Ishikawa (cell line): ENCODE measurements around the gene WDR45.

Experiments used
- CEBPB ChIP-seq: IDR thresholded peaks from 2 replicates; pipeline ENCODE4 v1.6.1; 2012
- EGR1 ChIP-seq: IDR thresholded peaks from 2 replicates; pipeline ENCODE4 v1.6.1; 2012
- EP300 ChIP-seq: IDR thresholded peaks from 2 replicates; pipeline ENCODE4 v1.6.1; 2012; ENCODE audit warnings: borderline replicate concordance
- FOXM1 ChIP-seq: IDR thresholded peaks from 2 replicates; pipeline ENCODE4 v1.6.1; 2012; ENCODE audit warnings: low read depth, borderline replicate concordance
- MAX ChIP-seq: IDR thresholded peaks from 2 replicates; pipeline ENCODE4 v1.6.1; 2012
- NFIC ChIP-seq: IDR thresholded peaks from 2 replicates; pipeline ENCODE4 v1.6.1; 2012
- RAD21 ChIP-seq: IDR thresholded peaks from 2 replicates; pipeline ENCODE4 v1.6.1; 2012; ENCODE audit warnings: low read depth
- TAF1 ChIP-seq: IDR thresholded peaks from 2 replicates; pipeline ENCODE4 v1.6.1; 2012; ENCODE audit warnings: low read depth, mild to moderate bottlenecking
- TCF12 ChIP-seq: IDR thresholded peaks from 2 replicates; pipeline ENCODE4 v1.6.1; 2012; ENCODE audit warnings: low read depth
- TEAD4 ChIP-seq: IDR thresholded peaks from 2 replicates; pipeline ENCODE4 v1.6.1; 2012
- YY1 ChIP-seq: IDR thresholded peaks from 2 replicates; pipeline ENCODE4 v1.6.1; 2012; ENCODE audit warnings: low read depth
- ZBTB7A ChIP-seq: IDR thresholded peaks from 2 replicates; pipeline ENCODE4 v1.6.1; 2012; ENCODE audit warnings: low read depth
- TF ChIP-seq, protein P1 (sequence below): IDR thresholded peaks from 2 replicates; pipeline ENCODE4 v1.6.1; 2012; ENCODE audit warnings: low read depth, mild to moderate bottlenecking
- TF ChIP-seq, protein P2 (sequence below): IDR thresholded peaks from 2 replicates; pipeline ENCODE4 v1.6.1; 2012

DNA sequence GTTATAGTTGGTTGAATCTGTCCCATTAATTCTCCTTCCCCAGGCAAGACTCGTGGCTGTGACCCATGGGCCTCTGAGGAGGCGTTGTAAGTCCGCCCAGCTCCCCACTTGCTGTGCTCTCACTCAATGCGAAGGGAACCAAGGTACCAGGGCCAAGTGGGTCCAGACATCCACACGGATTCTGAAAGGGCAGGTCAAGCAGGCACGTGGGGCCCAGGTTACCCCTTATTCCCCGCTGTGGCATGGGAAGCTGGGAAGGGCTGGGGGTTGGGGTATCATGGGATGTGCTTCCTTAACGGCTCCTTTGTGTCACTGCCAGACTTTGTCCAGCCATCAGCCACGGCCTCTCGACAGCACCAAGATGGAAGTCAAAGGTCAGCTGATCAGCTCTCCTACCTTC lies 17.8 kb downstream of the WDR45 start:
- no peak for TF ChIP-seq TCF12
- no peak for TF ChIP-seq EGR1
- TF ChIP-seq CEBPB = no peak
- no peak for TF ChIP-seq EP300
- TF ChIP-seq YY1 = no peak
- no peak for TF ChIP-seq RAD21
- TF ChIP-seq TEAD4 = no peak
- TF ChIP-seq NFIC = no peak
- TF ChIP-seq, protein P1, sequence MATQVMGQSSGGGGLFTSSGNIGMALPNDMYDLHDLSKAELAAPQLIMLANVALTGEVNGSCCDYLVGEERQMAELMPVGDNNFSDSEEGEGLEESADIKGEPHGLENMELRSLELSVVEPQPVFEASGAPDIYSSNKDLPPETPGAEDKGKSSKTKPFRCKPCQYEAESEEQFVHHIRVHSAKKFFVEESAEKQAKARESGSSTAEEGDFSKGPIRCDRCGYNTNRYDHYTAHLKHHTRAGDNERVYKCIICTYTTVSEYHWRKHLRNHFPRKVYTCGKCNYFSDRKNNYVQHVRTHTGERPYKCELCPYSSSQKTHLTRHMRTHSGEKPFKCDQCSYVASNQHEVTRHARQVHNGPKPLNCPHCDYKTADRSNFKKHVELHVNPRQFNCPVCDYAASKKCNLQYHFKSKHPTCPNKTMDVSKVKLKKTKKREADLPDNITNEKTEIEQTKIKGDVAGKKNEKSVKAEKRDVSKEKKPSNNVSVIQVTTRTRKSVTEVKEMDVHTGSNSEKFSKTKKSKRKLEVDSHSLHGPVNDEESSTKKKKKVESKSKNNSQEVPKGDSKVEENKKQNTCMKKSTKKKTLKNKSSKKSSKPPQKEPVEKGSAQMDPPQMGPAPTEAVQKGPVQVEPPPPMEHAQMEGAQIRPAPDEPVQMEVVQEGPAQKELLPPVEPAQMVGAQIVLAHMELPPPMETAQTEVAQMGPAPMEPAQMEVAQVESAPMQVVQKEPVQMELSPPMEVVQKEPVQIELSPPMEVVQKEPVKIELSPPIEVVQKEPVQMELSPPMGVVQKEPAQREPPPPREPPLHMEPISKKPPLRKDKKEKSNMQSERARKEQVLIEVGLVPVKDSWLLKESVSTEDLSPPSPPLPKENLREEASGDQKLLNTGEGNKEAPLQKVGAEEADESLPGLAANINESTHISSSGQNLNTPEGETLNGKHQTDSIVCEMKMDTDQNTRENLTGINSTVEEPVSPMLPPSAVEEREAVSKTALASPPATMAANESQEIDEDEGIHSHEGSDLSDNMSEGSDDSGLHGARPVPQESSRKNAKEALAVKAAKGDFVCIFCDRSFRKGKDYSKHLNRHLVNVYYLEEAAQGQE = no peak
- no peak for TF ChIP-seq TAF1
- TF ChIP-seq, protein P2, sequence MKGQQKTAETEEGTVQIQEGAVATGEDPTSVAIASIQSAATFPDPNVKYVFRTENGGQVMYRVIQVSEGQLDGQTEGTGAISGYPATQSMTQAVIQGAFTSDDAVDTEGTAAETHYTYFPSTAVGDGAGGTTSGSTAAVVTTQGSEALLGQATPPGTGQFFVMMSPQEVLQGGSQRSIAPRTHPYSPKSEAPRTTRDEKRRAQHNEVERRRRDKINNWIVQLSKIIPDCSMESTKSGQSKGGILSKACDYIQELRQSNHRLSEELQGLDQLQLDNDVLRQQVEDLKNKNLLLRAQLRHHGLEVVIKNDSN = no peak
- no peak for TF ChIP-seq MAX
- no peak for TF ChIP-seq ZBTB7A
- no peak for TF ChIP-seq FOXM1
